ENCODE measurements around the gene MPPED2. TPM values are rescaled to one million over a fixed set of nuclear protein-coding genes. Genes with fewer than 3 reads are reported as not detected.

The MPPED2 gene
- total RNA-seq, 6 experiments from 2014 or later: not detected

- no peak overlapping the region for H3K27ac Mint-ChIP-seq
- H3K9me3 Mint-ChIP-seq: peaks cover 18% of the 10 kb centered on the region
- no peak overlapping the region for H3K4me3 Mint-ChIP-seq
- DNase-seq: no peak
- H3K4me1 Mint-ChIP-seq (ENCODE audit: low read depth): no peaks in the 10 kb centered on the region
- no peak for TF ChIP-seq CTCF (IDR thresholded peaks at IDR 0.05)
- no peaks in the 10 kb centered on the region for H3K36me3 Mint-ChIP-seq (ENCODE audit: low read depth)
- no peaks in the 10 kb centered on the region for H3K27me3 Mint-ChIP-seq (ENCODE audit: insufficient read depth)
Observed at GRCh38 chr11:30432716-30433115, 153.4 kb downstream of the MPPED2 start.

- H3K27ac Mint-ChIP-seq: no peak overlapping the region
- no peaks in the 10 kb centered on the region for H3K36me3 Mint-ChIP-seq (ENCODE audit: low read depth)
- H3K4me3 Mint-ChIP-seq: no peak overlapping the region
- DNase-seq: no peak
- no peak for TF ChIP-seq CTCF (IDR thresholded peaks at IDR 0.05)
- peaks cover 13% of the 10 kb centered on the region for H3K9me3 Mint-ChIP-seq
- H3K4me1 Mint-ChIP-seq (ENCODE audit: low read depth): no peaks in the 10 kb centered on the region
- H3K27me3 Mint-ChIP-seq (ENCODE audit: insufficient read depth): no peaks in the 10 kb centered on the region
Observed at GRCh38 chr11:30432178-30432577, 154.0 kb downstream of the MPPED2 start.

- TF ChIP-seq CTCF (IDR thresholded peaks at IDR 0.05): no peak
- Mint-ChIP-seq H3K36me3 (ENCODE audit: low read depth) (no peaks in the 10 kb centered on the region), H3K27ac (no peak overlapping the region), H3K4me3 (no peak overlapping the region), H3K9me3 (peaks cover 11% of the 10 kb centered on the region), H3K4me1 (ENCODE audit: low read depth) (no peaks in the 10 kb centered on the region), H3K27me3 (ENCODE audit: insufficient read depth) (no peaks in the 10 kb centered on the region)
- DNase-seq: no peak
Observed at GRCh38 chr11:30431127-30431814, 154.9 kb downstream of the MPPED2 start.

GRCh38 chr11:30429550-30429949, 156.6 kb downstream of the MPPED2 start:
- Mint-ChIP-seq H3K27me3 (ENCODE audit: insufficient read depth) (no peaks in the 10 kb centered on the region), H3K9me3 (peaks cover 6% of the 10 kb centered on the region), H3K4me3 (no peak overlapping the region), H3K4me1 (ENCODE audit: low read depth) (no peaks in the 10 kb centered on the region), H3K36me3 (ENCODE audit: low read depth) (no peaks in the 10 kb centered on the region), H3K27ac (no peak overlapping the region)
- no peak for DNase-seq
- no peak for TF ChIP-seq CTCF (IDR thresholded peaks at IDR 0.05)

- no peak overlapping the region for H3K27ac Mint-ChIP-seq
- H3K36me3 Mint-ChIP-seq (ENCODE audit: low read depth): no peaks in the 10 kb centered on the region
- H3K4me1 Mint-ChIP-seq (ENCODE audit: low read depth): no peaks in the 10 kb centered on the region
- TF ChIP-seq CTCF (IDR thresholded peaks at IDR 0.05): no peak
- no peak overlapping the region for H3K4me3 Mint-ChIP-seq
- DNase-seq: no peak
- H3K27me3 Mint-ChIP-seq (ENCODE audit: insufficient read depth): no peaks in the 10 kb centered on the region; the same call in 1 of the 2 replicates
- H3K9me3 Mint-ChIP-seq: peaks cover 12% of the 10 kb centered on the region
Observed at GRCh38 chr11:30426781-30427180, 159.4 kb downstream of the MPPED2 start.
